HuH-7.5 (cell line): ENCODE data around the gene PDE8A.
"Not testable (repeated sequence)": the region's sequence is repeated elsewhere in the genome, so short reads cannot be mapped to it uniquely, and the experiment has no call there.

Experiments
- DNase-seq: peaks from one replicate; pipeline ENCODE4 v3.0.0; 2011; ENCODE audit warnings: low spot score

Gene PDE8A

GRCh38 chr15:85172846-85173490, 191.3 kb downstream of the PDE8A start:
- DNase-seq, result no peak

GRCh38 chr15:85173630-85174029, 192.0 kb downstream of the PDE8A start:
- not testable (repeated sequence) for DNase-seq

- no peak for DNase-seq
Observed at GRCh38 chr15:85174521-85174920, 192.9 kb downstream of the PDE8A start.

GRCh38 chr15:85177042-85177515, 195.4 kb downstream of the PDE8A start:
- not testable (repeated sequence) for DNase-seq

- no peak for DNase-seq
Observed at GRCh38 chr15:85178308-85178707, 196.7 kb downstream of the PDE8A start.

- DNase-seq, result no peak
Observed at GRCh38 chr15:85179700-85180099, 198.0 kb downstream of the PDE8A start.

- not testable (repeated sequence) for DNase-seq
Observed at GRCh38 chr15:85185350-85185749, 203.7 kb downstream of the PDE8A start.

GRCh38 chr15:85188171-85188577, 206.5 kb downstream of the PDE8A start:
- DNase-seq, result not testable (repeated sequence)
